ENCODE results near the gene SPP2. TPM values are rescaled to one million over a fixed set of nuclear protein-coding genes. Genes with fewer than 3 reads are reported as not detected.

SPP2 gene, protein sequence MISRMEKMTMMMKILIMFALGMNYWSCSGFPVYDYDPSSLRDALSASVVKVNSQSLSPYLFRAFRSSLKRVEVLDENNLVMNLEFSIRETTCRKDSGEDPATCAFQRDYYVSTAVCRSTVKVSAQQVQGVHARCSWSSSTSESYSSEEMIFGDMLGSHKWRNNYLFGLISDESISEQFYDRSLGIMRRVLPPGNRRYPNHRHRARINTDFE
- total RNA-seq (0.05 TPM), polyA plus RNA-seq (0.11 TPM)
- long read RNA-seq, donor 1: 0 reads
- long read RNA-seq, donor 2, partial matches to known transcripts: 0 of 2 reads
- long read RNA-seq, donor 2, other reads (novel, unspliced or antisense): 0 of 2 reads
- long read RNA-seq, donor 3: 0 reads
- long read RNA-seq, donor 4: 0 reads
- long read RNA-seq, donor 5: 0 reads
- long read RNA-seq, donor 6: 0 reads
- long read RNA-seq, donor 7: 0 reads
- long read RNA-seq, donor 8: 0 reads
- long read RNA-seq, donor 9: 0 reads
- long read RNA-seq, donor 10: 0 reads

DNA sequence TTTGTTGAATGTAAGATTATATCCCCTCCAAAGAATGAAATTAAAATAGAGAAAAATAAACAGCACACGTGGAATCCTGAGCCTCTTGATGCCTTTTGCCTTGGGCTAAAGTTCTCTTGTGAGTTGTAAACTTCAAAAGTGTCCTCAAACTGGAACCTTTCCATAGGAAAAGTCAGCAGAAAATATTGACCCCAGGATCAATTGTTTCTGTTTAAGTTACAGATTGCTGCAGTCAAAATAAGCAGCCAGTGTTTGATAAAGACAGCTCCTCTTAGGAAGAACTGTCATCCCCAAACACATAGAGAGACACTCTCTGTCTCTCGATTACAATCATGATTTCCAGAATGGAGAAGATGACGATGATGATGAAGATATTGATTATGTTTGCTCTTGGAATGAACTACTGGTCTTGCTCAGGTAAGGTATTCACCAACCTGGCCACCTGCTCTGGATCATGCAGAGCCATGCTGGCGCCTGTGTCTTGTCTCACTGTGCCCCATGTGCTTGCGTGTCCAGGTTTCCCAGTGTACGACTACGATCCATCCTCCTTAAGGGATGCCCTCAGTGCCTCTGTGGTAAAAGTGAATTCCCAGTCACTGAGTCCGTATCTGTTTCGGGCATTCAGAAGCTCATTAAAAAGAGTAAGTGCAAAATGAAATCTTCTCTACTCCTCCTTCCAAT is at the start of gene SPP2:
TSS of gene SPP2 (plus strand) at position 248 of the 681 bp plus-strand sequence. CDS start at position 333, 85 bp downstream.
- no peaks in the 10 kb centered on the region for H3K9me3 ChIP-seq (ENCODE audit: control insufficient read depth in 2 of 2, insufficient read depth in 1 of 2, low read length in 1 of 2)
- no peak for DNase-seq (ENCODE audit: low read depth in 6 of 9, low spot score in 9 of 9)
- no peaks in the 10 kb centered on the region for H3K27me3 ChIP-seq (ENCODE audit: control insufficient read depth in 2 of 2, insufficient read depth in 1 of 2, low read length in 1 of 2)
- no peaks in the 10 kb centered on the region for H3K36me3 ChIP-seq (ENCODE audit: control insufficient read depth in 2 of 2, insufficient read depth in 2 of 2, low read length in 1 of 2)
- no peak within 1 kb of the TSS for H3K4me3 ChIP-seq (ENCODE audit: low read length in 2 of 2)
- no peak within 1 kb of the TSS for H3K27ac ChIP-seq (ENCODE audit: low read depth in 1 of 2, low read length in 1 of 2)
- H3K4me1 ChIP-seq (ENCODE audit: control insufficient read depth in 2 of 2, insufficient read depth in 2 of 2, low read length in 2 of 2): no peaks in the 10 kb centered on the region
- WGBS: 94% methylated on average over 9 of the region's 9 CpGs

DNA sequence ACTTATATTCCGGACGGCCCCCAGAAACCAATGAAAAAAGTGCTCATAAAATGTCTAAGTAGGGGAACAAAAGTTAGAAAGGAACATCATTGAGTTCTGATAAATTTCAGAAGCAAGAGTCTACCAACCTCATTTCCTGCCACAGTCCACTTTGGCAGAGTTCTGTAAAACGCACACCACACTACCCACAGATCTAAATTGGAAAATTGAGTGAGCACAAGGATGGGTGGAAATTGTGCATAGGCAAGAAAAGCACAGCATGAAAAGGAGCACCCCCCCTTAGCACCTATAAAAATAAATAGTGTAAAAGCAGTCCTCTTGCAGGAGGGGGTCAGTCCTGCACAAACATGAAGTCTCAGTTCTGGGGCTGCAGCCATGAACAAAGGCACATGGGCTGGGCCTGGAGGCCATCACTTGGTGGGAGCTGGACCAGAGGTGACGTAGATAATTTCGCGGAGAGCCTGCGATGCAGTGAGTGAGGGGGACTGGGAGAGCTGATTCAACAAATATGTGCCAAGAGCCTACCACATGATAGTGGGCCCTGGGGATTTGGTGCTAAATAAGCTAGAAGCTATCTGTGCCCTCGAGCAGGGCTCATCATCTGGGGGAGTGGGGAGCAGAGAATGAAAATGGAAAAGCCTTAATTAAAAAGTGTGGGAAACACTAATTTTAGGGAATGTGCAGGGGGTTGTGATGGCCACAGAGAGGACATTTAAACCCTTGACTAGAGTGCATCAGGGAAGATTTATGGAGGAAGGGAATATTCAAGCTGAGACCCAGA is 48.9 kb upstream of the SPP2 start:
- Histone ChIP-seq H3K4me1 (ENCODE audit: control insufficient read depth in 2 of 2, insufficient read depth in 2 of 2, low read length in 2 of 2) (no peaks in the 10 kb centered on the region), H3K27ac (ENCODE audit: low read depth in 1 of 2, low read length in 1 of 2) (no peak overlapping the region)
- 83% methylated on average over 8 of the region's 8 CpGs for WGBS

DNA sequence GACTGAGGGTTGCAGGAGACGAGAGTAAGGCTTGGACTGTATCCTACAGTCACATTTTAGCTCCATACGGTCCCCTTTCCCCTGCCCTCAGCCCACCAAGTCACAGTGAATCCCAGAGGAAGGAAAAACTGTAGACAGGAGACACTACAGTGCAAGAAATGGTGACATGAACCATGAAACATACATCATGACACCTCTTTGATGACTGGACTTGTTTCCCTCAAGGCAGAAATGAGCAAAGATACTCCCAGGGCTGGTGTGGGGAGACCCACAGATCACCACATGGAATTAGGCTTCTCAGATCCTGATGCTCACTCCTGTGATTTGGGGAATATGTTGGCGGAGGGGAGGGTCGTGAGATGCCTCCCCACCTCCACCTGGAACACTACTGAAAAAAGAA is 48.2 kb upstream of the SPP2 start:
- no peak for DNase-seq (ENCODE audit: low read depth in 6 of 9, low spot score in 9 of 9)
- no peaks in the 10 kb centered on the region for H3K9me3 ChIP-seq (ENCODE audit: control insufficient read depth in 2 of 2, insufficient read depth in 1 of 2, low read length in 1 of 2)
- 92% methylated on average over 4 of the region's 4 CpGs for WGBS
- H3K27ac ChIP-seq (ENCODE audit: low read depth in 1 of 2, low read length in 1 of 2): no peak overlapping the region
- H3K27me3 ChIP-seq (ENCODE audit: control insufficient read depth in 2 of 2, insufficient read depth in 1 of 2, low read length in 1 of 2): peaks cover 0 to 8% of the 10 kb centered on the region in 2 donors
- H3K4me3 ChIP-seq (ENCODE audit: low read length in 2 of 2): no peak overlapping the region
- H3K4me1 ChIP-seq (ENCODE audit: control insufficient read depth in 2 of 2, insufficient read depth in 2 of 2, low read length in 2 of 2): no peaks in the 10 kb centered on the region
- no peaks in the 10 kb centered on the region for H3K36me3 ChIP-seq (ENCODE audit: control insufficient read depth in 2 of 2, insufficient read depth in 2 of 2, low read length in 1 of 2)

More for the DNA sequence above, 48.9 kb upstream of the SPP2 start:
- peaks cover 0 to 5% of the 10 kb centered on the region in 2 donors for H3K27me3 ChIP-seq (ENCODE audit: control insufficient read depth in 2 of 2, insufficient read depth in 1 of 2, low read length in 1 of 2)
- H3K9me3 ChIP-seq (ENCODE audit: control insufficient read depth in 2 of 2, insufficient read depth in 1 of 2, low read length in 1 of 2): no peaks in the 10 kb centered on the region
- no peaks in the 10 kb centered on the region for H3K36me3 ChIP-seq (ENCODE audit: control insufficient read depth in 2 of 2, insufficient read depth in 2 of 2, low read length in 1 of 2)
- DNase-seq (ENCODE audit: low read depth in 6 of 9, low spot score in 9 of 9): peak in 1 of 9 donors; percentile 13
- no peak overlapping the region for H3K4me3 ChIP-seq (ENCODE audit: low read length in 2 of 2)

DNA sequence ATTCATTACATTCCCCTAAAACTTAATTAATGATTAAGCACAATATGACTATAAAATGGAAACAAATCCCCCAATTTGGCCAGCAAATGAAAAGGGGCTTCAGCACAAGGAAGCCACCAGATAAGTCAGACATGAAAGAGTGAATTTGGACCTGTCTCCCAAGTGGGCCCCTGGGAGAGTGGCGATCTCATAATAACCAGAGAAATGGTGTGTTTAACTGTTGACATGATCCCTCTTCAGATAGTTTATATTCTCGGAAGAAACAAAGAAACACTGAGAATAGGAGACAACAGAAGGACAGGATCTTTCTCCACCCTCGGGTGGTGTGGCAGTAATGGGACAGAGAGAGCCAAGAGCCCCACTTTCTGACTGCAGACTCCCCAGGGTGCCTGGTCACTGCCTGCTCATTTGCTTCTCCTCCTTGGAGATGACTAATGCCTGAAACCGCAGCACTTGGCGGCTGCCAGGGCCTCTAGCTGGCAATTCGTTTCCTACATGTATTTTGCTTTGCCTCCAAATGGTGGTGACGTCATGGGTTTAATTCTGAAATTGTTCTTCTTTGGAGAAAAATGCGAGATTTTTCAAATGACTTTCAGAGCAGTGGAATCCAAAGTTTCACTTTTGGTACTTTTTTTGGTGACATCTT is 46.4 kb upstream of the SPP2 start:
- H3K36me3 ChIP-seq (ENCODE audit: control insufficient read depth in 2 of 2, insufficient read depth in 2 of 2, low read length in 1 of 2): no peaks in the 10 kb centered on the region
- DNase-seq (ENCODE audit: low read depth in 6 of 9, low spot score in 9 of 9): no peak
- peaks cover 3 to 8% of the 10 kb centered on the region in 2 donors for H3K27me3 ChIP-seq (ENCODE audit: control insufficient read depth in 2 of 2, insufficient read depth in 1 of 2, low read length in 1 of 2)
- no peaks in the 10 kb centered on the region for H3K4me1 ChIP-seq (ENCODE audit: control insufficient read depth in 2 of 2, insufficient read depth in 2 of 2, low read length in 2 of 2)
- no peak overlapping the region for H3K4me3 ChIP-seq (ENCODE audit: low read length in 2 of 2)
- no peaks in the 10 kb centered on the region for H3K9me3 ChIP-seq (ENCODE audit: control insufficient read depth in 2 of 2, insufficient read depth in 1 of 2, low read length in 1 of 2)
- H3K27ac ChIP-seq (ENCODE audit: low read depth in 1 of 2, low read length in 1 of 2): no peak overlapping the region
- 75% methylated on average over 8 of the region's 8 CpGs for WGBS

DNA sequence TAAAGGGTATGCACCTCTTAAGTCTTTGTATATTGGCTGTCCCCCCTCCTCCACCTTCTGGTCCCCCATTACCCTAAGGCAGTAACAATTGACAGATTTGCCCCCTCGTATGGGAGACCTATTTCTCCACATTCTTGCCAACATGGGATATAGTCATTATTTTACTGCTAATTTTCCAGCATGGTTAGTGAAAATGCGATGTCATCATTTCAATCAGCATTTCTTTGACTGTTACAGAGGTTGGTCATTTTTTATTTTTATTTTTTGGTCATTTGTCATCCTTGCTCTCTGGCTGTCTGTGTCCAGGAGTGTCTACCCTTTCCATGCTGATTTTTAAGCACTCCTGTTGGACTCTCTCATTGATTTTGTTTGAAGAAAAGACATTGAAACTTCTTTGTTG is 45.4 kb upstream of the SPP2 start:
- DNase-seq (ENCODE audit: low read depth in 6 of 9, low spot score in 9 of 9): no peak
- no peaks in the 10 kb centered on the region for H3K36me3 ChIP-seq (ENCODE audit: control insufficient read depth in 2 of 2, insufficient read depth in 2 of 2, low read length in 1 of 2)
- WGBS: 89% methylated on average over 2 of the region's 2 CpGs
- no peak overlapping the region for H3K27ac ChIP-seq (ENCODE audit: low read depth in 1 of 2, low read length in 1 of 2)
- H3K4me1 ChIP-seq (ENCODE audit: control insufficient read depth in 2 of 2, insufficient read depth in 2 of 2, low read length in 2 of 2): no peaks in the 10 kb centered on the region
- no peaks in the 10 kb centered on the region for H3K9me3 ChIP-seq (ENCODE audit: control insufficient read depth in 2 of 2, insufficient read depth in 1 of 2, low read length in 1 of 2)
- H3K27me3 ChIP-seq (ENCODE audit: control insufficient read depth in 2 of 2, insufficient read depth in 1 of 2, low read length in 1 of 2): peaks cover 3 to 10% of the 10 kb centered on the region in 2 donors
- no peak overlapping the region for H3K4me3 ChIP-seq (ENCODE audit: low read length in 2 of 2)

DNA sequence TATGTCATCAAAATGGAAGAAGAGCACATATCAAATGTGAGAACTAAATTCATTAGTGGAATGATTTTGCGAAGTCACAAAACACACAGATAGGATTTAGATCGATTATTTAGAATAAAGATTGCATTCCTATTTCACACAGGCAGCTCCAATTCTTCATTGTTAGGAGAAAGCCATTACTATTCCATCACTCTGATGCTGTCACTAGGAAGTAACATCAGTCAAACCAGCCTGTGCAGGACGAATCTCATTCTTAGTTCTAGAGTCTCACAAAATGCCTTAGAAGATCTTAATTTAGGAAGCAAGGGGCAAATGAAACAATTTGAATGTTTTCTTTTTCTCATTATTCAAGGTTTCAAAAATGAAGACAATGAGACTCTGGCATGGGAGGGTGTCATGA is 44.0 kb upstream of the SPP2 start:
- no peaks in the 10 kb centered on the region for H3K4me1 ChIP-seq (ENCODE audit: control insufficient read depth in 2 of 2, insufficient read depth in 2 of 2, low read length in 2 of 2)
- 92% methylated on average over 3 of the region's 3 CpGs for WGBS
- no peaks in the 10 kb centered on the region for H3K9me3 ChIP-seq (ENCODE audit: control insufficient read depth in 2 of 2, insufficient read depth in 1 of 2, low read length in 1 of 2)
- H3K27me3 ChIP-seq (ENCODE audit: control insufficient read depth in 2 of 2, insufficient read depth in 1 of 2, low read length in 1 of 2): peaks cover 3 to 10% of the 10 kb centered on the region in 2 donors
- H3K27ac ChIP-seq (ENCODE audit: low read depth in 1 of 2, low read length in 1 of 2): no peak overlapping the region
- DNase-seq (ENCODE audit: low read depth in 6 of 9, low spot score in 9 of 9): no peak
- no peaks in the 10 kb centered on the region for H3K36me3 ChIP-seq (ENCODE audit: control insufficient read depth in 2 of 2, insufficient read depth in 2 of 2, low read length in 1 of 2)
- H3K4me3 ChIP-seq (ENCODE audit: low read length in 2 of 2): no peak overlapping the region

DNA sequence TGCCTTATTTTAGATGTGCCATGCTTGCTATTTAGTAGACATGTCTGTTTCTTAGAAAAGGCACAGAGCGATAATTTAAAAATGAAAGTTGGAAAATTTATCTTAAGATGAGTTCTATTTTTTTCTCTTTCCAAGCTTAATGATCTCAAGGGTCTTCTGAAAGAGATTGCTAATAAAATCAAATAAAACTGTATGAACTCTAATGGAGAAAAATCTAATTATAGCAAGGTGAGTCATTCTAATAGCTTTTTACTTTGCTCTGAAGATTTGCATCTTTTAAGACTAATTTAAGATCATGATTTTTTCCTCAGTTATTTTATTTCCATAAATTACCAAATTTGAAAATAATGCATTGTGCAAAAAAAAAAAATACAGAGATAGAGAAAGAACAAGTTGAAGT is 36.1 kb upstream of the SPP2 start:
- Histone ChIP-seq H3K27ac (ENCODE audit: low read depth in 1 of 2, low read length in 1 of 2) (no peak overlapping the region), H3K4me1 (ENCODE audit: control insufficient read depth in 2 of 2, insufficient read depth in 2 of 2, low read length in 2 of 2) (no peaks in the 10 kb centered on the region), H3K36me3 (ENCODE audit: control insufficient read depth in 2 of 2, insufficient read depth in 2 of 2, low read length in 1 of 2) (no peaks in the 10 kb centered on the region), H3K4me3 (ENCODE audit: low read length in 2 of 2) (no peak overlapping the region), H3K9me3 (ENCODE audit: control insufficient read depth in 2 of 2, insufficient read depth in 1 of 2, low read length in 1 of 2) (no peaks in the 10 kb centered on the region), H3K27me3 (ENCODE audit: control insufficient read depth in 2 of 2, insufficient read depth in 1 of 2, low read length in 1 of 2) (no peaks in the 10 kb centered on the region)
- 90% methylated on average over 1 of the region's 1 CpG for WGBS
- DNase-seq (ENCODE audit: low read depth in 6 of 9, low spot score in 9 of 9): no peak

DNA sequence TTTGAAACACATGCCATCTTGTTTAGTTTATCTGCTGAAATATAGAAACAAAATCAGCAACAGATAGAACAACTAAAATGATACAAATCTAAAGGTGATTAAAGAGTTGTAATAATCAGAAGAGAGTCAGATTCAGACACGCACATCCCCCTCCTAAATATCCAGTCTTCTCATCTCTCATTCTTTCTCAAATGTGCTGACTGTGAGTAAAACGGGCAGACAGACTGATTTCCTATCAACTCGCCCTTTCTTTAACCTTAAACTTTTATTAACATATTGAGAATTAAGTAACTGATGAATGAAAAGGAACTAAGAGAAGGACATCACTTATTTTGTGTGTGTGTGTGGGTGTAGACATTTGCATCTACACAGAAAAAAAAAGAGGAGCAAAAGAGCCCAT is 34.6 kb upstream of the SPP2 start:
- Histone ChIP-seq H3K36me3 (ENCODE audit: control insufficient read depth in 2 of 2, insufficient read depth in 2 of 2, low read length in 1 of 2) (no peaks in the 10 kb centered on the region), H3K4me3 (ENCODE audit: low read length in 2 of 2) (no peak overlapping the region), H3K4me1 (ENCODE audit: control insufficient read depth in 2 of 2, insufficient read depth in 2 of 2, low read length in 2 of 2) (no peaks in the 10 kb centered on the region), H3K9me3 (ENCODE audit: control insufficient read depth in 2 of 2, insufficient read depth in 1 of 2, low read length in 1 of 2) (no peaks in the 10 kb centered on the region), H3K27me3 (ENCODE audit: control insufficient read depth in 2 of 2, insufficient read depth in 1 of 2, low read length in 1 of 2) (peaks cover 0 to 3% of the 10 kb centered on the region in 2 donors), H3K27ac (ENCODE audit: low read depth in 1 of 2, low read length in 1 of 2) (no peak overlapping the region)
- no peak for DNase-seq (ENCODE audit: low read depth in 6 of 9, low spot score in 9 of 9)
- 90% methylated on average over 3 of the region's 3 CpGs for WGBS
